K562 (cell line): ENCODE data around the gene MSH3. TPM values are rescaled to one million over a fixed set of nuclear protein-coding genes. Genes with fewer than 3 reads are reported as not detected.
A peak's percentile ranks its signal among the peaks of the same experiment; 100 is the strongest.

Experiments
- ATAC-seq: fragments of 200-7000 bp; cut with Tn5 transposase; 3 replicates; pipeline ENCODE4 v1.9.1; 2020; ENCODE audit warnings: moderate library complexity
- BruUV-seq: library from RNA; stranded (reverse); fragments of 400-500 nt; replicated peaks from 2 replicates; lab custom pipeline; 2021; lab: Mats Ljungman, UMichigan
- CTCF ChIA-PET: fragments of 300-600 bp; formaldehyde crosslinking; extraction: SDS; loops from one replicate; lab custom pipeline; 2021; ENCODE audit warnings: low intra/inter-chr PET ratio; lab: Yijun Ruan, JAX
- POLR2A ChIA-PET: fragments of 300-600, 350-650 bp; sonication (Branson Sonifier 250); formaldehyde crosslinking; extraction: SDS; loops from one replicate; lab custom pipeline; 2021; ENCODE audit warnings: antibody characterized with exemption, inconsistent platforms; lab: Yijun Ruan, JAX
- DNase-seq, 4 experiments: peaks; one replicate each; pipeline versions ENCODE4 v3.0.0 to v3.0.0-alpha.2; 2011 to 2018; ENCODE audit warnings: low spot score in 3 of 4, mixed read lengths in 3 of 4; ENCODE audit errors: extremely low read depth in 1 of 4
- FAIRE-seq: peaks from 2 replicates; lab custom pipeline; 2011; peaks lifted over from hg19 to GRCh38; lab: Jason Lieb, UNC
- H2AFZ ChIP-seq: 2 replicates; pipeline ENCODE4 v1.6.0; 2011; ENCODE audit warnings: low read depth, low read length, control low read depth, inconsistent platforms
- H3K27ac ChIP-seq: fragments of 200-600 bp; 3 replicates; pipeline ENCODE4 v1.8.0; 2011; ENCODE audit warnings: low read depth, mild to moderate bottlenecking, control low read depth, inconsistent platforms, low read length, moderate library complexity, mixed read lengths; ENCODE audit errors: extremely low read depth
- H3K27me3 ChIP-seq, 2 experiments: fragments of 300-600 bp in 1 of 2; 2 replicates in 1 of 2; 3 replicates in 1 of 2; pipeline versions ENCODE4 v1.6.0 to v1.8.0; 2011; ENCODE audit warnings: inconsistent platforms in 2 of 2, low read length in 2 of 2, mild to moderate bottlenecking in 1 of 2, mixed read lengths in 1 of 2, moderate library complexity in 1 of 2; ENCODE audit not compliant: control insufficient read depth in 2 of 2, insufficient read depth in 2 of 2
- H3K36me3 ChIP-seq: fragments of 300-600 bp; 3 replicates; pipeline ENCODE4 v1.8.0; 2011; ENCODE audit warnings: mild to moderate bottlenecking, low read length, inconsistent platforms; ENCODE audit not compliant: control insufficient read depth, insufficient read depth
- H3K4me1 ChIP-seq, 2 experiments: fragments of 200-600 bp in 1 of 2; replicated peaks in 1 of 2; 2 replicates in 1 of 2; 3 replicates in 1 of 2; pipeline versions ENCODE4 v1.5.1 to v1.8.0; 2011; ENCODE audit warnings: inconsistent platforms in 2 of 2, low read length in 2 of 2, mild to moderate bottlenecking in 1 of 2, mixed read lengths in 1 of 2, moderate library complexity in 1 of 2; ENCODE audit not compliant: control insufficient read depth in 2 of 2, insufficient read depth in 2 of 2
- H3K4me2 ChIP-seq: 2 replicates; pipeline ENCODE4 v1.6.1; 2011; ENCODE audit warnings: low read length, control low read depth, inconsistent platforms, mixed read lengths; ENCODE audit not compliant: insufficient read depth
- H3K4me3 ChIP-seq: fragments of 200-600 bp; sonication (generic), shearing (Covaris generic); 2 replicates; pipeline ENCODE4 v1.5.1; 2016; ENCODE audit warnings: control low read depth, inconsistent platforms
- H3K79me2 ChIP-seq: fragments of 200-600 bp; 3 replicates; pipeline ENCODE4 v1.8.0; 2011; ENCODE audit warnings: low read length, inconsistent platforms; ENCODE audit not compliant: control insufficient read depth, insufficient read depth
- H3K9ac ChIP-seq, 2 experiments: 2 replicates each; pipeline versions ENCODE4 v1.6.0 to v1.6.1; 2011; ENCODE audit warnings: low read depth in 2 of 2, low read length in 2 of 2, control low read depth in 1 of 2, inconsistent platforms in 1 of 2, mild to moderate bottlenecking in 1 of 2, mixed read lengths in 1 of 2; ENCODE audit not compliant: insufficient read depth in 1 of 2
- H3K9me1 ChIP-seq: one replicate; pipeline ENCODE4 v1.6.0; 2011; ENCODE audit warnings: inconsistent platforms, mild to moderate bottlenecking, low read length, moderate library complexity; ENCODE audit not compliant: control insufficient read depth, insufficient read depth
- H3K9me3 ChIP-seq: replicated peaks from 2 replicates; pipeline ENCODE4 v1.5.1; 2011; ENCODE audit warnings: low read depth, low read length, inconsistent platforms; ENCODE audit not compliant: control insufficient read depth, insufficient read depth
- H4K20me1 ChIP-seq: replicated peaks from 2 replicates; pipeline ENCODE4 v1.6.1; 2011; ENCODE audit warnings: low read length, inconsistent platforms, mixed read lengths; ENCODE audit not compliant: control insufficient read depth, insufficient read depth
- BACH1 ChIP-seq: fragments of 200-800 bp; sonication (Bioruptor generic); IDR thresholded peaks from 2 replicates; pipeline ENCODE4 v1.6.1; 2016; ENCODE audit warnings: missing genetic modification characterization, missing compliant biosample characterization
- BCOR ChIP-seq: fragments of 450-650 bp; IDR thresholded peaks from 2 replicates; pipeline ENCODE4 v1.6.1; 2016
- BRF1 ChIP-seq: IDR thresholded peaks from 3 replicates; pipeline ENCODE4 v1.6.1; 2011; ENCODE audit warnings: borderline replicate concordance, mild to moderate bottlenecking; ENCODE audit not compliant: insufficient read length; ENCODE audit errors: extremely low read depth
- CEBPB ChIP-seq: fragments of 450-650 bp; IDR thresholded peaks from 2 replicates; pipeline ENCODE4 v1.6.1; 2016; ENCODE audit warnings: missing genetic modification characterization, missing compliant biosample characterization
- GTF2A2 ChIP-seq: IDR thresholded peaks from 2 replicates; pipeline ENCODE4 v1.6.1; 2016; ENCODE audit warnings: mild to moderate bottlenecking, missing genetic modification characterization, missing compliant biosample characterization
- HDAC2 ChIP-seq: fragments of 450-650 bp; IDR thresholded peaks from 2 replicates; pipeline ENCODE4 v1.6.1; 2016; ENCODE audit warnings: mild to moderate bottlenecking
- MTA1 ChIP-seq: fragments of 450-650 bp; IDR thresholded peaks from 2 replicates; pipeline ENCODE4 v1.6.1; 2017; ENCODE audit warnings: borderline replicate concordance
- RBM25 ChIP-seq: fragments of 200-400 bp; formaldehyde crosslinking; IDR thresholded peaks from 2 replicates; pipeline ENCODE4 v1.6.1; 2018; ENCODE audit warnings: low read length, low read depth, moderate library complexity; ENCODE audit not compliant: severe bottlenecking
- SMAD2 ChIP-seq: fragments of 150-350 bp; IDR thresholded peaks from 2 replicates; pipeline ENCODE4 v1.6.1; 2014; ENCODE audit warnings: low read depth, mild to moderate bottlenecking, low read length
- SNRNP70 ChIP-seq: fragments of 200-400 bp; formaldehyde crosslinking; optimal IDR thresholded peaks from 2 replicates; pipeline ENCODE3; 2017; ENCODE audit warnings: low read depth, low read length
- ZBTB8A ChIP-seq: fragments of 450-650 bp; IDR thresholded peaks from 2 replicates; pipeline ENCODE4 v1.6.1; 2018; ENCODE audit warnings: mild to moderate bottlenecking, moderate library complexity; ENCODE audit not compliant: partially characterized antibody
- ZFP36 ChIP-seq: fragments of 150-350 bp; IDR thresholded peaks from 2 replicates; pipeline ENCODE4 v1.6.1; 2018; ENCODE audit warnings: low read length, low read depth; ENCODE audit not compliant: partially characterized antibody
- ZNF354B ChIP-seq: fragments of 250-450 bp; sonication (Bioruptor Pico); IDR thresholded peaks from 2 replicates; pipeline ENCODE4 v1.4.0; 2020
- ZNF436 ChIP-seq: fragments of 250-450, 450-650 bp; sonication (Bioruptor Pico); formaldehyde crosslinking; IDR thresholded peaks from 2 replicates; pipeline ENCODE4 v1.7.0; 2020; ENCODE audit warnings: mild to moderate bottlenecking
- ZNF707 ChIP-seq: fragments of 250-450 bp; sonication (Bioruptor Pico); conservative IDR thresholded peaks from 2 replicates; pipeline ENCODE4 v1.8.0; 2022; ENCODE audit warnings: inconsistent platforms, mild to moderate bottlenecking, moderate library complexity
- ZNF76 ChIP-seq: fragments of 250-450 bp; sonication (Bioruptor Pico); IDR thresholded peaks from 2 replicates; pipeline ENCODE4 v1.4.0; 2020; ENCODE audit warnings: mild to moderate bottlenecking, moderate library complexity, borderline replicate concordance
- in situ Hi-C: fragments of 300-500 bp; cut with MboI; formaldehyde crosslinking; loops from 4 replicates; pipeline ENCODE4 v1.15.0; 2018; ENCODE audit warnings: inconsistent platforms, mixed read lengths
- intact Hi-C: fragments of 100-400 bp; cut with micrococcal nuclease; formaldehyde crosslinking; loops from 2 replicates; pipeline ENCODE4 v1.14.2; 2022
- polyA plus RNA-seq, 8 experiments: library from polyadenylated mRNA; depleted of rRNA in 4 of 8; stranded (reverse) in 5 of 8; unstranded in 3 of 8; fragments of >200 nt; fragmentation: Nextera tagmentation in 2 of 8; fragmentation: Illumina TruSeq in 1 of 8; extraction: Ambion mirVana in 2 of 8; extraction: Trizol in 1 of 8; gene quantifications; 2 replicates each; pipeline versions ENCODE4 v1.2.1 to v1.2.3, GENCODE V29; 2011 to 2014; ENCODE audit warnings: inconsistent platforms in 1 of 8, missing spikeins in 1 of 8
- total RNA-seq, 7 experiments: library from RNA; depleted of rRNA in 6 of 7; stranded (reverse); fragments of >200 nt in 6 of 7; fragmentation: Illumina TruSeq in 2 of 7; extraction: Trizol in 2 of 7; gene quantifications; 2 replicates each; pipeline versions ENCODE4 v1.2.1 to v1.2.3, GENCODE V29; 2011 to 2021; ENCODE audit warnings: low replicate concordance in 1 of 7
- TF ChIP-seq, protein P1 (sequence below): IDR thresholded peaks from 2 replicates; pipeline ENCODE4 v1.6.1; 2011; ENCODE audit not compliant: insufficient read length; ENCODE audit errors: extremely low read depth
- TF ChIP-seq, protein P2 (sequence below): fragments of 250-450 bp; sonication (Bioruptor Pico); IDR thresholded peaks from 2 replicates; pipeline ENCODE4 v1.5.0; 2022; ENCODE audit warnings: mild to moderate bottlenecking
- TF ChIP-seq, protein P3 (sequence below): IDR thresholded peaks from 2 replicates; pipeline ENCODE4 v1.6.1; 2016; ENCODE audit warnings: missing genetic modification characterization, missing compliant biosample characterization

Gene MSH3
- total and polyA plus RNA-seq, 9 of the 15 experiments (the other 6 are each of a cell fraction or from before 2014, with no cell fraction given), result 3.9 to 17.2 (median 13.2) TPM

DNA sequence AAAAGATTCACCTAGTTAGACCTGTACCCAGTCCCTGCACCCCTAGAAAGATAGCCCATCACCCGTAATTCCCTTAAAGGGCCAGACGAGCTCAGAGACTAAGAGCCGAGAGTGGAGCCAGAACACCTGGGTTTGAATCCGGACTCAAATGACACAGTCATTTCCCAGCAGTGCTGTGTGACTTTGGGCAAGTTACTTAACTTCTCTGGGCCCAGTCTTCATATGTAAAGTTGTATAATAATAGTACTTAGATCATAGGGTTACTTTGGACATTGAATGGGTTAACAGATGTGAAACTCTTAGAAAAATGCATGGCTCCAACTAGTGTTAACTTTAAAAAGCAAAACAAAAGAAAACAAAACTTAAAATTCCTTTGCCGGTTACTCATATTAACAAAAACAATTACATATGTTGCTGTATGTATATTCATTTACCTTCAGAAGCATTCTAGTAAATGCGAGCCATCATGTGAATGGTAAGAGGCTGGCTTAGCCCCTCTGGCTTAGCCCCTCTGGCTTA is 265.3 kb downstream of the MSH3 start (continued):
- TF ChIP-seq, protein P1, sequence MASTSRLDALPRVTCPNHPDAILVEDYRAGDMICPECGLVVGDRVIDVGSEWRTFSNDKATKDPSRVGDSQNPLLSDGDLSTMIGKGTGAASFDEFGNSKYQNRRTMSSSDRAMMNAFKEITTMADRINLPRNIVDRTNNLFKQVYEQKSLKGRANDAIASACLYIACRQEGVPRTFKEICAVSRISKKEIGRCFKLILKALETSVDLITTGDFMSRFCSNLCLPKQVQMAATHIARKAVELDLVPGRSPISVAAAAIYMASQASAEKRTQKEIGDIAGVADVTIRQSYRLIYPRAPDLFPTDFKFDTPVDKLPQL, result no peak
- TF ChIP-seq BACH1 (tag) (no peak), BRF1 (no peak), ZNF354B (CRISPR knock-in tag) (no peak), SNRNP70 (no peak), MTA1 (no peak), BCOR (peak; percentile 77), ZNF707 (CRISPR knock-in tag) (no peak), ZFP36 (peak; percentile 82), RBM25 (peak; percentile 97), ZNF76 (CRISPR knock-in tag) (no peak), CEBPB (no peak), SMAD2 (no peak)

DNA sequence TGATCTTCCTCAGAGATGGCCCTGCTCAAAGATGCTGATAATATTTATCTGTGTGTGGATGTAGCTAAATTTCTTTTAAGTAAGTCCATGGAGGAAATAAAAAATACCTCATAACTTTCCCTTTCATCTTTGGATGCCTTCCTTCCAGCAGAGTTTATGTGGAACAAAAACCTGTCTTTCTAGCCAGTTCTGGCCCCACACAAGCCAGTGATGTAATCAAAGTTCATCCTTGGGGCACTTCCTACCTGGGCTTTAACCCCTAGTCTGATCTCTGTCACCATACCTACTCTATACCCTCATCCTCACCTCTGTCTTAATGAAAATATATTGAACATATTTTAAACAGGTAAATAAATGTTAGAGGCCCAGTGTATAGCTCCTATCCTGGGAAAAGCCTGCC is 265.9 kb downstream of the MSH3 start:
- no peak overlapping the region for H3K4me2 ChIP-seq
- ATAC-seq (no peak), DNase-seq (no peak), FAIRE-seq (no peak)
- no peak overlapping the region for H3K27ac ChIP-seq
- H3K9ac ChIP-seq, result no peak overlapping the region
- POLR2A ChIA-PET, result no interaction called here
- no peaks in the 10 kb centered on the region for H3K9me1 ChIP-seq
- H3K4me3 ChIP-seq, result no peak overlapping the region
- CTCF ChIA-PET, result no interaction called here
- BruUV-seq, result no TSS peak
- H3K79me2 ChIP-seq, result no peaks in the 10 kb centered on the region
- H4K20me1 ChIP-seq, result no peaks in the 10 kb centered on the region
- in situ Hi-C loops (no loop called here), intact Hi-C loops (no loop called here)
- H3K9me3 ChIP-seq, result no peaks in the 10 kb centered on the region
- H2AFZ ChIP-seq, result no peak overlapping the region
- TF ChIP-seq, protein P2, sequence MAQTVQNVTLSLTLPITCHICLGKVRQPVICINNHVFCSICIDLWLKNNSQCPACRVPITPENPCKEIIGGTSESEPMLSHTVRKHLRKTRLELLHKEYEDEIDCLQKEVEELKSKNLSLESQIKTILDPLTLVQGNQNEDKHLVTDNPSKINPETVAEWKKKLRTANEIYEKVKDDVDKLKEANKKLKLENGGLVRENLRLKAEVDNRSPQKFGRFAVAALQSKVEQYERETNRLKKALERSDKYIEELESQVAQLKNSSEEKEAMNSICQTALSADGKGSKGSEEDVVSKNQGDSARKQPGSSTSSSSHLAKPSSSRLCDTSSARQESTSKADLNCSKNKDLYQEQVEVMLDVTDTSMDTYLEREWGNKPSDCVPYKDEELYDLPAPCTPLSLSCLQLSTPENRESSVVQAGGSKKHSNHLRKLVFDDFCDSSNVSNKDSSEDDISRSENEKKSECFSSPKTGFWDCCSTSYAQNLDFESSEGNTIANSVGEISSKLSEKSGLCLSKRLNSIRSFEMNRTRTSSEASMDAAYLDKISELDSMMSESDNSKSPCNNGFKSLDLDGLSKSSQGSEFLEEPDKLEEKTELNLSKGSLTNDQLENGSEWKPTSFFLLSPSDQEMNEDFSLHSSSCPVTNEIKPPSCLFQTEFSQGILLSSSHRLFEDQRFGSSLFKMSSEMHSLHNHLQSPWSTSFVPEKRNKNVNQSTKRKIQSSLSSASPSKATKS (CRISPR knock-in tag), result no peak
- TF ChIP-seq ZBTB8A (no peak), GTF2A2 (no peak), ZNF436 (CRISPR knock-in tag) (no peak), HDAC2 (no peak)
- TF ChIP-seq, protein P3, sequence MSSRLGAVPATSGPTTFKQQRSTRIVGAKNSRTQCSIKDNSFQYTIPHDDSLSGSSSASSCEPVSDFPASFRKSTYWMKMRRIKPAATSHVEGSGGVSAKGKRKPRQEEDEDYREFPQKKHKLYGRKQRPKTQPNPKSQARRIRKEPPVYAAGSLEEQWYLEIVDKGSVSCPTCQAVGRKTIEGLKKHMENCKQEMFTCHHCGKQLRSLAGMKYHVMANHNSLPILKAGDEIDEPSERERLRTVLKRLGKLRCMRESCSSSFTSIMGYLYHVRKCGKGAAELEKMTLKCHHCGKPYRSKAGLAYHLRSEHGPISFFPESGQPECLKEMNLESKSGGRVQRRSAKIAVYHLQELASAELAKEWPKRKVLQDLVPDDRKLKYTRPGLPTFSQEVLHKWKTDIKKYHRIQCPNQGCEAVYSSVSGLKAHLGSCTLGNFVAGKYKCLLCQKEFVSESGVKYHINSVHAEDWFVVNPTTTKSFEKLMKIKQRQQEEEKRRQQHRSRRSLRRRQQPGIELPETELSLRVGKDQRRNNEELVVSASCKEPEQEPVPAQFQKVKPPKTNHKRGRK, result no peak
- H3K27me3 ChIP-seq, result no peaks in the 10 kb centered on the region; a peak in 1 of 5 replicates
- H3K36me3 ChIP-seq, result no peaks in the 10 kb centered on the region
- H3K4me1 ChIP-seq, result no peaks in the 10 kb centered on the region
